GM21737 (cell line): ENCODE data around the gene SRD5A1.

Experiments used
- ATAC-seq: cut with Tn5 transposase; IDR thresholded peaks from one replicate; pipeline ENCODE4 v1.9.1; 2021; ENCODE audit warnings: mild to moderate bottlenecking, moderate library complexity; ENCODE audit not compliant: unreplicated experiment

Gene SRD5A1

GRCh38 chr5:6681682-6682081, 48.4 kb downstream of the SRD5A1 start:
- no peak for ATAC-seq

GRCh38 chr5:6682239-6682638, 49.0 kb downstream of the SRD5A1 start:
- ATAC-seq, result no peak

- no peak for ATAC-seq
These were observed 50.0 kb downstream of the SRD5A1 start for GRCh38 chr5:6683241-6683640.

GRCh38 chr5:6684075-6684474, 50.8 kb downstream of the SRD5A1 start:
- ATAC-seq, result no peak

- no peak for ATAC-seq
These were observed 53.3 kb downstream of the SRD5A1 start for GRCh38 chr5:6686501-6686900.

GRCh38 chr5:6686915-6687409, 53.7 kb downstream of the SRD5A1 start:
- no peak for ATAC-seq

- no peak for ATAC-seq
These were observed 54.3 kb downstream of the SRD5A1 start for GRCh38 chr5:6687505-6687904.

- no peak for ATAC-seq
These were observed 59.7 kb downstream of the SRD5A1 start for GRCh38 chr5:6692906-6693305.

- ATAC-seq, result no peak
These were observed 65.5 kb downstream of the SRD5A1 start for GRCh38 chr5:6698696-6699095.

GRCh38 chr5:6699357-6699756, 66.1 kb downstream of the SRD5A1 start:
- ATAC-seq, result no peak

GRCh38 chr5:6700074-6700684, 66.9 kb downstream of the SRD5A1 start:
- ATAC-seq, result no peak

GRCh38 chr5:6700685-6701355, 67.6 kb downstream of the SRD5A1 start:
- no peak for ATAC-seq

GRCh38 chr5:6701491-6701890, 68.3 kb downstream of the SRD5A1 start:
- no peak for ATAC-seq

- no peak for ATAC-seq
These were observed 69.4 kb downstream of the SRD5A1 start for GRCh38 chr5:6702633-6703032.

GRCh38 chr5:6703806-6704205, 70.6 kb downstream of the SRD5A1 start:
- no peak for ATAC-seq

GRCh38 chr5:6704361-6704851, 71.2 kb downstream of the SRD5A1 start:
- ATAC-seq, result no peak

GRCh38 chr5:6705088-6705487, 71.8 kb downstream of the SRD5A1 start:
- no peak for ATAC-seq

GRCh38 chr5:6705959-6706358, 72.7 kb downstream of the SRD5A1 start:
- no peak for ATAC-seq

- no peak for ATAC-seq
These were observed 74.6 kb downstream of the SRD5A1 start for GRCh38 chr5:6707852-6708251.

- ATAC-seq, result no peak
These were observed 75.6 kb downstream of the SRD5A1 start for GRCh38 chr5:6708814-6709213.

- ATAC-seq, result no peak
These were observed 76.8 kb downstream of the SRD5A1 start for GRCh38 chr5:6710070-6710469.

GRCh38 chr5:6710551-6711318, 77.5 kb downstream of the SRD5A1 start:
- no peak for ATAC-seq
